ENCODE data around the gene STAG1.

DNA sequence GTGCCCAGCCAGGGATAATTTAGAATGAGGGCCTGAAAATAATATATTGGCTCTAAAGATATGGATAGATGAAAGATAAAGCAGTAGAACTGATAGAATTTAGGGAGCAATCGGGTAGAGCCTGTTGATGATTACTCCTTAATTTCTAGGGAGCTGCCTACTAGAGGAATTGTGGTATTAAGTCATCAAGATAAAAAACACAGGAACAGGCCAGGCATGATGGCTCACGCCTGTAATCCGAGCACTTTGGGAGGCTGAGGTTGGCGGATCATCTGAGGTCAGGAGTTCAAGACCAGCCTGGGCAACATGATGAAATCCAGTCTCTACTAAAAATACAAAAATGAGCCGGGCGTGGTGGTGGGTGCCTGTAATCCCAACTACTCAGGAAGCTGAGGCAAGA is 371.6 kb downstream of the STAG1 start:
- TF ChIP-seq CTCF (IDR thresholded peaks at IDR 0.05; ENCODE audit: low read depth, low read length) = no peak
- no peak for TF ChIP-seq EZH2phosphoT487 (IDR thresholded peaks at IDR 0.05; ENCODE audit: low read depth)

All from OCI-LY3 (cell line).